ENCODE data around the gene ARHGAP23. TPM values are rescaled to one million over a fixed set of nuclear protein-coding genes. Genes with fewer than 3 reads are reported as not detected.
A peak's percentile ranks its signal among the peaks of the same experiment; 100 is the strongest.

ARHGAP23 gene
- total and polyA plus RNA-seq, 2 experiments from 2014 or later: 21.4 to 150 TPM

DNA sequence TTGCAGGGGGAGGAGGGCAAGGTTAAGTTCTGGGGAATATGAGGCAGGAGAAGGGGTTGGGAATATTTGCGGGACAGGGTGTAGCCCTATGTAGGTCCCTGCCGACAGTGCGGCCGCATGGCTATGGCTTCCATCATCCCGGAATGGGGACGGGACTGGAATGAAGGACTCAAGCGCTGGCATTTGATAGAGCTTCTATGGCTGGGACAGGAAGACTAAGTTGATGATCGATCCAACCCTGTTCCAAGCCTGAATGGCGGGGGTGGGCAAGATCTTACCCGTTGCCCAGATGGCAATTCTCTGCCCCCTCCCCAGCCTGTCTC, 130.4 kb downstream of the ARHGAP23 start (continued):
- TF ChIP-seq EZH2phosphoT487 (IDR thresholded peaks at IDR 0.05; ENCODE audit: unreplicated experiment): no peak
- no peak for TF ChIP-seq NANOG (IDR thresholded peaks at IDR 0.05; ENCODE audit: borderline replicate concordance)
- TF ChIP-seq STAT1 (IDR thresholded peaks at IDR 0.05; ENCODE audit: unreplicated experiment): no peak
- TF ChIP-seq, protein P1, sequence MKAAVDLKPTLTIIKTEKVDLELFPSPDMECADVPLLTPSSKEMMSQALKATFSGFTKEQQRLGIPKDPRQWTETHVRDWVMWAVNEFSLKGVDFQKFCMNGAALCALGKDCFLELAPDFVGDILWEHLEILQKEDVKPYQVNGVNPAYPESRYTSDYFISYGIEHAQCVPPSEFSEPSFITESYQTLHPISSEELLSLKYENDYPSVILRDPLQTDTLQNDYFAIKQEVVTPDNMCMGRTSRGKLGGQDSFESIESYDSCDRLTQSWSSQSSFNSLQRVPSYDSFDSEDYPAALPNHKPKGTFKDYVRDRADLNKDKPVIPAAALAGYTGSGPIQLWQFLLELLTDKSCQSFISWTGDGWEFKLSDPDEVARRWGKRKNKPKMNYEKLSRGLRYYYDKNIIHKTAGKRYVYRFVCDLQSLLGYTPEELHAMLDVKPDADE (IDR thresholded peaks at IDR 0.05): no peak
- TF ChIP-seq, protein P2, sequence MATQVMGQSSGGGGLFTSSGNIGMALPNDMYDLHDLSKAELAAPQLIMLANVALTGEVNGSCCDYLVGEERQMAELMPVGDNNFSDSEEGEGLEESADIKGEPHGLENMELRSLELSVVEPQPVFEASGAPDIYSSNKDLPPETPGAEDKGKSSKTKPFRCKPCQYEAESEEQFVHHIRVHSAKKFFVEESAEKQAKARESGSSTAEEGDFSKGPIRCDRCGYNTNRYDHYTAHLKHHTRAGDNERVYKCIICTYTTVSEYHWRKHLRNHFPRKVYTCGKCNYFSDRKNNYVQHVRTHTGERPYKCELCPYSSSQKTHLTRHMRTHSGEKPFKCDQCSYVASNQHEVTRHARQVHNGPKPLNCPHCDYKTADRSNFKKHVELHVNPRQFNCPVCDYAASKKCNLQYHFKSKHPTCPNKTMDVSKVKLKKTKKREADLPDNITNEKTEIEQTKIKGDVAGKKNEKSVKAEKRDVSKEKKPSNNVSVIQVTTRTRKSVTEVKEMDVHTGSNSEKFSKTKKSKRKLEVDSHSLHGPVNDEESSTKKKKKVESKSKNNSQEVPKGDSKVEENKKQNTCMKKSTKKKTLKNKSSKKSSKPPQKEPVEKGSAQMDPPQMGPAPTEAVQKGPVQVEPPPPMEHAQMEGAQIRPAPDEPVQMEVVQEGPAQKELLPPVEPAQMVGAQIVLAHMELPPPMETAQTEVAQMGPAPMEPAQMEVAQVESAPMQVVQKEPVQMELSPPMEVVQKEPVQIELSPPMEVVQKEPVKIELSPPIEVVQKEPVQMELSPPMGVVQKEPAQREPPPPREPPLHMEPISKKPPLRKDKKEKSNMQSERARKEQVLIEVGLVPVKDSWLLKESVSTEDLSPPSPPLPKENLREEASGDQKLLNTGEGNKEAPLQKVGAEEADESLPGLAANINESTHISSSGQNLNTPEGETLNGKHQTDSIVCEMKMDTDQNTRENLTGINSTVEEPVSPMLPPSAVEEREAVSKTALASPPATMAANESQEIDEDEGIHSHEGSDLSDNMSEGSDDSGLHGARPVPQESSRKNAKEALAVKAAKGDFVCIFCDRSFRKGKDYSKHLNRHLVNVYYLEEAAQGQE (IDR thresholded peaks at IDR 0.05; ENCODE audit: unreplicated experiment): no peak

DNA sequence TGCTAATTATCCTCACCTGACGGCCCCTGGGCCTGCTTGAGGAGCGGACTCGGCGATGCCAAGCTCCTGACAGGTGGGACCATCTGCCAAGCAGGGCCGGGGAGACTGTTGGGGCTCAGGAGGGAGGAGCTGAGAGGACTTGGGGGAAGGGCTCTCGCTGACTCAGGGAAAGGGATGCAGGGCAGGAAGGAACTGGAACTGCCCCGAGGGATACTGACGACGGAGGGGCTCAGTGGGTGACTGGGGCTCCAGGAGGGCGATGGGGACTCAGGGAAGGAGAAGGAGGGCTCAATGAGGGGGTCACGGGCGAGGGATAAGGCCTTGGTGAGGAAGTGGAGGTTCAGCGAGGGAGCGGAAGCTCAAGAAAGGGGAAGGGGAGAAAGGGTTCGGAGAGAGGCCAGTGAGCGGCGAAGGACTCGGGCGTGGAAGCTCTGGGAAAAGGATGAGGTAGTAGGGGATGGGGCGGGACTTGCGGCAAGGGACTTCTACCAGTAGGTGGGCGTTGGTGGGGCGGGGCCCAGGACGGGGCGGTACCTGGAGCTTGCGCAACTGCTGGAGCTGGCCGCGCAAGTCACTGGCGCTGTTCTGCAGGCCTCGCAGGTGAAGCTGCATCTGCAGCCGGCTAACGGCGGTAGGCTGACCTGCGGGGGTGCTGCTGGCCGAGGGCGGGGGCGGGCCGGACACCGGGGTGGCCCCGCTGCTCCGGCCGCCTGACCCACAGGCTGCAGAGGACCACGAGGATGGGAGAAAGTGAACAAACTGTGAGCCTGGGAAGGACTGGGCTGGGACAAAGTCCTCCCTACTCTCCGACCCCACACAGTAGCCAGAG, 131.0 kb downstream of the ARHGAP23 start:
- Histone ChIP-seq H3K27ac (ENCODE audit: low read depth) (no peak overlapping the region), H3F3A (replicated peaks; ENCODE audit: low read depth) (peaks cover 19% of the 10 kb centered on the region), H3K4me1 (ENCODE audit: insufficient read depth) (peaks cover 28% of the 10 kb centered on the region; the same call in 1 of the 2 replicates), H4K20me1 (replicated peaks; ENCODE audit: insufficient read depth) (peaks cover 10% of the 10 kb centered on the region; the same call in 1 of the 2 replicates), H3K27me3 (ENCODE audit: insufficient read depth) (peaks cover 78% of the 10 kb centered on the region), H3K79me2 (replicated peaks; ENCODE audit: insufficient read depth) (no peaks in the 10 kb centered on the region), H3K4me2 (peak overlapping the region; percentile 95), H3K36me3 (ENCODE audit: insufficient read depth) (no peaks in the 10 kb centered on the region), H2AFZ (peak overlapping the region; percentile 81), H3K9me2 (ENCODE audit: insufficient read depth) (no peaks in the 10 kb centered on the region), H3K4me3 (peak overlapping the region; percentile 81)
- Mint-ChIP-seq H3K36me3 (ENCODE audit: low read depth) (no peaks in the 10 kb centered on the region; the same call in 2 of the 3 replicates), H3K9me3 (no peaks in the 10 kb centered on the region), H3K27ac (no peak overlapping the region), H3K4me1 (peaks cover 35% of the 10 kb centered on the region), H3K4me3 (peak overlapping the region; percentile 78), H3K27me3 (ENCODE audit: insufficient read depth, low read depth, poor library complexity) (peaks cover 67% of the 10 kb centered on the region)
- ATAC-seq: peak; percentile 47
- no peak for TF ChIP-seq NANOG (IDR thresholded peaks at IDR 0.05; ENCODE audit: borderline replicate concordance)
- TF ChIP-seq, protein P2 (IDR thresholded peaks at IDR 0.05; ENCODE audit: unreplicated experiment): peak; percentile 34
- TF ChIP-seq, protein P1 (IDR thresholded peaks at IDR 0.05): no peak
- TF ChIP-seq EZH2 (IDR thresholded peaks at IDR 0.05; ENCODE audit: low read depth, unreplicated experiment): peak; percentile 20
- TF ChIP-seq CREB1 (CRISPR knock-in tag; IDR thresholded peaks at IDR 0.05; ENCODE audit: low read depth): no peak
- TF ChIP-seq, protein P3, sequence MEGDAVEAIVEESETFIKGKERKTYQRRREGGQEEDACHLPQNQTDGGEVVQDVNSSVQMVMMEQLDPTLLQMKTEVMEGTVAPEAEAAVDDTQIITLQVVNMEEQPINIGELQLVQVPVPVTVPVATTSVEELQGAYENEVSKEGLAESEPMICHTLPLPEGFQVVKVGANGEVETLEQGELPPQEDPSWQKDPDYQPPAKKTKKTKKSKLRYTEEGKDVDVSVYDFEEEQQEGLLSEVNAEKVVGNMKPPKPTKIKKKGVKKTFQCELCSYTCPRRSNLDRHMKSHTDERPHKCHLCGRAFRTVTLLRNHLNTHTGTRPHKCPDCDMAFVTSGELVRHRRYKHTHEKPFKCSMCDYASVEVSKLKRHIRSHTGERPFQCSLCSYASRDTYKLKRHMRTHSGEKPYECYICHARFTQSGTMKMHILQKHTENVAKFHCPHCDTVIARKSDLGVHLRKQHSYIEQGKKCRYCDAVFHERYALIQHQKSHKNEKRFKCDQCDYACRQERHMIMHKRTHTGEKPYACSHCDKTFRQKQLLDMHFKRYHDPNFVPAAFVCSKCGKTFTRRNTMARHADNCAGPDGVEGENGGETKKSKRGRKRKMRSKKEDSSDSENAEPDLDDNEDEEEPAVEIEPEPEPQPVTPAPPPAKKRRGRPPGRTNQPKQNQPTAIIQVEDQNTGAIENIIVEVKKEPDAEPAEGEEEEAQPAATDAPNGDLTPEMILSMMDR (conservative IDR thresholded peaks at IDR 0.05; ENCODE audit: low read depth in 2 of 2): peak; percentile 30 to 32
- DNase-seq (ENCODE audit: low spot score): peak; percentile 97

Measured in GM23338 (cell line).